ENCODE results near the gene LRIG3.

Gene LRIG3

DNA sequence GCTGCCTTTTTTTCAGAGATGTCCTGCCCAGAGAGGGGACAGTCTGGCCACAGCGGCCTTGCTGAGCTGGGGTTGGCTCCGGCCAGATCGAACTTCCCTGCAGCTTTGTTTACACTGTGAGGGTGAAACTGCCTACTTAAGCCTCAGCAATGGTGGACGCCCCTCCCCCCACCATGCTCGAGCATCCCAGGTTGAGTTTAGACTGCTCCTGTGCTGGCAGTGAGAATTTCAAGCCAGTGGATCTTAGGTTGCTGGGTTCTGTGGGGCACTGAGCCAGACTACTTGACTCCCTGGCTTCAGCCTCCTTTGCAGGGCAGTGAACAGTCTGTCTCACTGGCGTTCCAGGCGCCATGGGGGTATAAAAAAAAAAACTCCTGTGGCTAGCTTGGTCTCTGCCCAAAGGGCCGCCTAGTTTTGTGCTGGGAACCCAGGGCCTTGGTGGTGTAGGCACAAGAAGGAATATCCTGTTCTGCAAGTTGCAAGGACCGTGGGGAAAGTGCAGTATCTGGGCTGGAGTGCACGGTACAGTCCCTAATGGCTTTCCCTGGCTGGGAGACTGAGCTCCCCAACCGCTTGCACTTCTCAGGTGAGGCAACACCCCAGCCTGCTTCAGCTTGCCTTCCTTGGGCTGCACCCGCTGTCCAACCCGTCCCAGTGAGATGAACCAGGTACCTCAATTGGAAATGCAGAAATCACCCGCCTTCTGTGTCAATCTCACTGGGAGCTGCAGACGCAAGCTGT, 79.1 kb downstream of the LRIG3 start:
- H3K4me1 ChIP-seq (ENCODE audit: control insufficient read depth in 2 of 2, insufficient read depth in 2 of 2, low read length in 2 of 2): no peaks in the 10 kb centered on the region
- no peaks in the 10 kb centered on the region for H3K36me3 ChIP-seq (ENCODE audit: control insufficient read depth in 2 of 2, insufficient read depth in 2 of 2, low read length in 2 of 2)
- no peaks in the 10 kb centered on the region for H3K27me3 ChIP-seq (ENCODE audit: control insufficient read depth in 2 of 2, insufficient read depth in 2 of 2, low read length in 2 of 2)
- H3K9ac ChIP-seq (ENCODE audit: low read depth in 1 of 2, low read length in 2 of 2): no peak overlapping the region
- H3K27ac ChIP-seq (ENCODE audit: low read depth in 2 of 2, low read length in 2 of 2): no peak overlapping the region
- no peak overlapping the region for H3K4me3 ChIP-seq (ENCODE audit: low read length in 2 of 2)
- H3K9me3 ChIP-seq (ENCODE audit: control insufficient read depth in 2 of 2, low read length in 2 of 2): no peaks in the 10 kb centered on the region

DNA sequence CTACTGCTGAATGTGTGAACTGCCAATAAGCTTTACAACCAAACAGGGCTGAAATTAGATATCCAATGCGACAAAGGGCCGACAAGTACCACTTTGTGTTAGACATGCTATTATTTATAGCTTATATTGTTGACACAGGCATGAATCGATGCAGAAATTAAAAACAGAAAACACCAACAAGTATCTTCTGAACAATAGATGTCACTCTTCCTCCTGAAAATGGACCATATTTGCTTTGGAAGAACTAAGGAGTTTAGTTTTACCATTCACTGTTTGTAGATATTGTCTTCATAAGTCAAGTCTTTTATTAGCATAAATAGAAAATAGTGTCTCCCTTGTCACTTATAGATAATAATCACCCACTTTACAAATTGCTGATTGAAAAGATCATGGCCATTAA, 86.5 kb downstream of the LRIG3 start:
- no peaks in the 10 kb centered on the region for H3K9me3 ChIP-seq (ENCODE audit: control insufficient read depth in 2 of 2, low read length in 2 of 2)
- no peaks in the 10 kb centered on the region for H3K27me3 ChIP-seq (ENCODE audit: control insufficient read depth in 2 of 2, insufficient read depth in 2 of 2, low read length in 2 of 2)
- H3K4me1 ChIP-seq (ENCODE audit: control insufficient read depth in 2 of 2, insufficient read depth in 2 of 2, low read length in 2 of 2): no peaks in the 10 kb centered on the region
- no peak overlapping the region for H3K27ac ChIP-seq (ENCODE audit: low read depth in 2 of 2, low read length in 2 of 2)
- no peaks in the 10 kb centered on the region for H3K36me3 ChIP-seq (ENCODE audit: control insufficient read depth in 2 of 2, insufficient read depth in 2 of 2, low read length in 2 of 2)
- no peak overlapping the region for H3K9ac ChIP-seq (ENCODE audit: low read depth in 1 of 2, low read length in 2 of 2)
- no peak overlapping the region for H3K4me3 ChIP-seq (ENCODE audit: low read length in 2 of 2)

DNA sequence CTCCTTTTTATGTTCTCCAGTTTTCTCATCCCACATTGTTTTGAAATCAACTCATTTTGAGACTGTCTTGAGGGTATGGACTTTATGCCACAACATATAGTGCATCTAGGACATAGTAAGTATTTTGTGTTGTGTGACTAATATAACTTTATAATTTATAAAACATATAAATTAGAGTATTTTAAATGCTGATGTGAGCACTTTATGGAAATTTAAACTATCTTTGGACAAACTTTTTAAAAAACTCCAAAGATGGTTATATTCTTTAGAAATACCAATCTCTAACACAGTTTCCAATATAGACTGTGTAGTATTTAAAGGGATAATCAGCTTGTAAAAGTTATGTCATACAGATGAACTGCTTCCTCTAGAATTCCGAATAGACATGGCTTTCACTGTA, 87.4 kb downstream of the LRIG3 start:
- Histone ChIP-seq H3K9ac (ENCODE audit: low read depth in 1 of 2, low read length in 2 of 2) (no peak overlapping the region), H3K4me1 (ENCODE audit: control insufficient read depth in 2 of 2, insufficient read depth in 2 of 2, low read length in 2 of 2) (no peaks in the 10 kb centered on the region), H3K9me3 (ENCODE audit: control insufficient read depth in 2 of 2, low read length in 2 of 2) (no peaks in the 10 kb centered on the region), H3K27me3 (ENCODE audit: control insufficient read depth in 2 of 2, insufficient read depth in 2 of 2, low read length in 2 of 2) (no peaks in the 10 kb centered on the region), H3K4me3 (ENCODE audit: low read length in 2 of 2) (no peak overlapping the region), H3K36me3 (ENCODE audit: control insufficient read depth in 2 of 2, insufficient read depth in 2 of 2, low read length in 2 of 2) (no peaks in the 10 kb centered on the region), H3K27ac (ENCODE audit: low read depth in 2 of 2, low read length in 2 of 2) (no peak overlapping the region)
